HL-60 (cell line): ENCODE data around the gene MEPCE.

Source experiments
- DNase-seq, 2 experiments: peaks; one replicate each; pipeline ENCODE4 v3.0.0-alpha.2; 2010 to 2020; ENCODE audit warnings: low read depth in 1 of 2, low spot score in 1 of 2
- H3K27ac ChIP-seq: fragments of 250-450 bp; sonication (Bioruptor Pico); replicated peaks from 2 replicates; pipeline ENCODE4 v1.5.1; 2020; ENCODE audit warnings: mild to moderate bottlenecking, moderate library complexity
- H3K27me3 ChIP-seq: fragments of 250-450 bp; sonication (Bioruptor Pico); 2 replicates; pipeline ENCODE4 v1.5.1; 2021; ENCODE audit warnings: mild to moderate bottlenecking, moderate library complexity; ENCODE audit not compliant: insufficient read depth, poor library complexity, severe bottlenecking
- H3K4me3 ChIP-seq: replicated peaks from 2 replicates; pipeline ENCODE4 v1.5.1; 2011; ENCODE audit warnings: mild to moderate bottlenecking, control low read depth, low read length; ENCODE audit not compliant: insufficient read depth
- CTCF ChIP-seq: IDR thresholded peaks from one replicate; pipeline ENCODE4 v1.5.1; 2011; ENCODE audit warnings: low read length, control low read depth, inconsistent platforms; ENCODE audit not compliant: insufficient read depth
- GABPA ChIP-seq: IDR thresholded peaks from 2 replicates; pipeline ENCODE4 v1.6.1; 2012; ENCODE audit warnings: low read depth
- POLR2AphosphoS5 ChIP-seq: IDR thresholded peaks from 2 replicates; pipeline ENCODE4 v1.6.1; 2012; ENCODE audit warnings: low read depth
- REST ChIP-seq: IDR thresholded peaks from 2 replicates; pipeline ENCODE4 v1.6.1; 2012; ENCODE audit warnings: low read depth; ENCODE audit not compliant: insufficient replicate concordance
- SPI1 ChIP-seq: IDR thresholded peaks from 2 replicates; pipeline ENCODE4 v1.6.1; 2012; ENCODE audit warnings: low read depth, mild to moderate bottlenecking, borderline replicate concordance

The MEPCE gene

GRCh38 chr7:100464210-100464660, 34.6 kb downstream of the MEPCE start, which contains the start of gene SPACDR:
Gene SPACDR, minus strand, starts transcription at chr7:100464260. Its CDS starts 235 bp downstream, at chr7:100464025.
- no peak for DNase-seq
- no peak for TF ChIP-seq POLR2AphosphoS5
- TF ChIP-seq CTCF, result no peak
- no peak for TF ChIP-seq SPI1
- no peak for TF ChIP-seq GABPA
- TF ChIP-seq REST, result no peak

GRCh38 chr7:100464791-100465190, 35.2 kb downstream of the MEPCE start:
- Histone ChIP-seq H3K27me3 (no peaks in the 10 kb centered on the region), H3K27ac (no peak overlapping the region), H3K4me3 (no peak overlapping the region)
- TF ChIP-seq REST (no peak), SPI1 (no peak), CTCF (no peak), GABPA (no peak), POLR2AphosphoS5 (no peak)
- DNase-seq, result no peak

More at GRCh38 chr7:100464210-100464660, 34.6 kb downstream of the MEPCE start, which contains the start of gene SPACDR:
- no peak within 1 kb of the TSS for H3K4me3 ChIP-seq
- no peaks in the 10 kb centered on the region for H3K27me3 ChIP-seq
- no peak within 1 kb of the TSS for H3K27ac ChIP-seq

DNA sequence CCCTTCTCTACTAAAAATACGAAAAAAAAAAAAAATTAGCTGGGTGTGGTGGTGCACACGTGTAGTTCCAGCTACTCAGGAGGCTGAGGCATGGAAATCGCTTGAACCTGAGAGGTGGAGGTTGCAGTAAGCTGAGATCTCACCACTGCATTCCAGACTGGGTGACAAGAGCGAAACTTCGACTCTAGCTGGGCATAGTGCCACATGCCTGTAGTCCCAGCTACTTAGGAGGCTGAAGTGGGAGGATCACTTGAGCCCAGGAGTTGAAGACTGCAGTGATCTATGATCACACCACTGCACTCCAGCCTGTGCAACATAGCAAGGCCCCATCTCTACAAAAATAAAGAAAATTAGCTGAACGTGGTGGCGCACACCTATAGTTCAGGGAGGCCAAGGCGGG, 35.7 kb downstream of the MEPCE start:
- no peaks in the 10 kb centered on the region for H3K27me3 ChIP-seq
- no peak for DNase-seq
- no peak overlapping the region for H3K27ac ChIP-seq
- no peak for TF ChIP-seq SPI1
- no peak for TF ChIP-seq CTCF
- no peak for TF ChIP-seq REST
- TF ChIP-seq POLR2AphosphoS5, result no peak
- TF ChIP-seq GABPA, result no peak
- H3K4me3 ChIP-seq, result no peak overlapping the region
